ENCODE data around the gene FBXL7. TPM values are rescaled to one million over a fixed set of nuclear protein-coding genes. Genes with fewer than 3 reads are reported as not detected.

The FBXL7 gene
- total RNA-seq, 2 experiments from 2014 or later = not detected

DNA sequence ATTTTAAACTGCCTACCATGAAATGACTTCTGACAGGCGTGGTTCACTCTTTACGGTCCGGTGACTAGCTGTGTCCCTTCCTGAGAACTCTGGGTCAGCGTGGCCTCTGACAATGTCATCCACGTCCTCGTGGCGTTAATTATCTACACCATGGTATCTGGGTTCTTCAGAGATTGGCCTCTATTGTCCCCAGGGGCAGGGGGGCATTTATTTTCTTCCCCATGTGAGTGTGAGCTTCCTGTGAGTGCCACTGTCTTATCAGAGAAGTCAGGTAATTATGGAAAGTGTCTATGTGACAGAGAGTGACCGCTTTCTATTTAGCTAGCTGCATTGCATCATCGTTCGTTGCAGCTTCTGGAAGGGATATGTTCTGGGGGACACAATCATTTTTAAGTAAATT lies 77.2 kb downstream of the FBXL7 start:
- H3K36me3 Mint-ChIP-seq (ENCODE audit: low read depth) = no peaks in the 10 kb centered on the region
- no peak overlapping the region for H3K4me3 Mint-ChIP-seq
- ChIA-PET POLR2A (no interaction called here), CTCF (no interaction called here)
- no peaks in the 10 kb centered on the region for H3K4me1 Mint-ChIP-seq (ENCODE audit: low read depth)
- H3K27ac Mint-ChIP-seq = no peak overlapping the region
- Histone ChIP-seq H3K27ac (ENCODE audit: low read depth in 1 of 2, low read length in 2 of 2) (no peak overlapping the region), H3K4me1 (ENCODE audit: insufficient read depth, low read length) (no peaks in the 10 kb centered on the region), H3K36me3 (ENCODE audit: insufficient read depth, low read length) (no peaks in the 10 kb centered on the region), H3K9me3 (ENCODE audit: control insufficient read depth in 1 of 2, insufficient read depth in 1 of 2, low read length in 2 of 2) (peaks cover 0 to 7% of the 10 kb centered on the region in 2 experiments), H3K27me3 (ENCODE audit: control insufficient read depth in 1 of 2, insufficient read depth in 2 of 2, low read length in 2 of 2) (no peaks in the 10 kb centered on the region), H3K4me3 (ENCODE audit: low read length) (no peak overlapping the region)
- DNase-seq = no peak
- intact Hi-C loops (cut with DNase I, micrococcal nuclease) = no loop called here
- TF ChIP-seq, protein P1, sequence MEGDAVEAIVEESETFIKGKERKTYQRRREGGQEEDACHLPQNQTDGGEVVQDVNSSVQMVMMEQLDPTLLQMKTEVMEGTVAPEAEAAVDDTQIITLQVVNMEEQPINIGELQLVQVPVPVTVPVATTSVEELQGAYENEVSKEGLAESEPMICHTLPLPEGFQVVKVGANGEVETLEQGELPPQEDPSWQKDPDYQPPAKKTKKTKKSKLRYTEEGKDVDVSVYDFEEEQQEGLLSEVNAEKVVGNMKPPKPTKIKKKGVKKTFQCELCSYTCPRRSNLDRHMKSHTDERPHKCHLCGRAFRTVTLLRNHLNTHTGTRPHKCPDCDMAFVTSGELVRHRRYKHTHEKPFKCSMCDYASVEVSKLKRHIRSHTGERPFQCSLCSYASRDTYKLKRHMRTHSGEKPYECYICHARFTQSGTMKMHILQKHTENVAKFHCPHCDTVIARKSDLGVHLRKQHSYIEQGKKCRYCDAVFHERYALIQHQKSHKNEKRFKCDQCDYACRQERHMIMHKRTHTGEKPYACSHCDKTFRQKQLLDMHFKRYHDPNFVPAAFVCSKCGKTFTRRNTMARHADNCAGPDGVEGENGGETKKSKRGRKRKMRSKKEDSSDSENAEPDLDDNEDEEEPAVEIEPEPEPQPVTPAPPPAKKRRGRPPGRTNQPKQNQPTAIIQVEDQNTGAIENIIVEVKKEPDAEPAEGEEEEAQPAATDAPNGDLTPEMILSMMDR (IDR thresholded peaks at IDR 0.05) = no peak
- peaks cover 3% of the 10 kb centered on the region for H3K9me3 Mint-ChIP-seq
- ATAC-seq (ENCODE audit: poor library complexity) = no peak
- H3K27me3 Mint-ChIP-seq = no peaks in the 10 kb centered on the region

DNA sequence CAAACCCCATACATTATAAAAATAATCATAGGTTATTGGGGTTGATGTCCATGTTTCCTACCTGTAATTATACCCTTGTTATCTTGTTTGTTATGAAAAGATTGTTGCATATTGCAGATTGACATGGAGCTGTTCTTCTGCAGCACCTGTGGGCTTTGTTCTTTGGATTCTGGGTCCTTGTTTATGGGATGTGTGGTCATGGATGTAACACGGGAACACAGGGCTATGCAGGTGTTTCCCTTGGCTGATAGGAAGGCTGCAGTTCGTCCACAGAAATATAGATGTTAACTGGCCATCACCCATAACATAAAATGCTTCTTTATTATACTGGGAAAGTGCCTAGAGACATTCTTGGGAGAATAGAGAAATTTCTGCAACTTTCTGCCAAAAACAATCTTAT lies 77.9 kb downstream of the FBXL7 start:
- Histone ChIP-seq H3K27ac (ENCODE audit: low read depth in 1 of 2, low read length in 2 of 2) (no peak overlapping the region), H3K36me3 (ENCODE audit: insufficient read depth, low read length) (no peaks in the 10 kb centered on the region), H3K9me3 (ENCODE audit: control insufficient read depth in 1 of 2, insufficient read depth in 1 of 2, low read length in 2 of 2) (peaks cover 0 to 7% of the 10 kb centered on the region in 2 experiments), H3K4me1 (ENCODE audit: insufficient read depth, low read length) (no peaks in the 10 kb centered on the region), H3K4me3 (ENCODE audit: low read length) (no peak overlapping the region), H3K27me3 (ENCODE audit: control insufficient read depth in 1 of 2, insufficient read depth in 2 of 2, low read length in 2 of 2) (no peaks in the 10 kb centered on the region)
- H3K27me3 Mint-ChIP-seq = no peaks in the 10 kb centered on the region
- CTCF ChIA-PET = no interaction called here
- peaks cover 4% of the 10 kb centered on the region for H3K9me3 Mint-ChIP-seq
- intact Hi-C loops (cut with DNase I, micrococcal nuclease) = no loop called here
- H3K36me3 Mint-ChIP-seq (ENCODE audit: low read depth) = no peaks in the 10 kb centered on the region
- H3K4me1 Mint-ChIP-seq (ENCODE audit: low read depth) = no peaks in the 10 kb centered on the region
- no peak for ATAC-seq (ENCODE audit: poor library complexity)
- H3K4me3 Mint-ChIP-seq = no peak overlapping the region
- POLR2A ChIA-PET = no interaction called here
- DNase-seq = no peak
- TF ChIP-seq, protein P1 (IDR thresholded peaks at IDR 0.05) = no peak
- no peak overlapping the region for H3K27ac Mint-ChIP-seq

DNA sequence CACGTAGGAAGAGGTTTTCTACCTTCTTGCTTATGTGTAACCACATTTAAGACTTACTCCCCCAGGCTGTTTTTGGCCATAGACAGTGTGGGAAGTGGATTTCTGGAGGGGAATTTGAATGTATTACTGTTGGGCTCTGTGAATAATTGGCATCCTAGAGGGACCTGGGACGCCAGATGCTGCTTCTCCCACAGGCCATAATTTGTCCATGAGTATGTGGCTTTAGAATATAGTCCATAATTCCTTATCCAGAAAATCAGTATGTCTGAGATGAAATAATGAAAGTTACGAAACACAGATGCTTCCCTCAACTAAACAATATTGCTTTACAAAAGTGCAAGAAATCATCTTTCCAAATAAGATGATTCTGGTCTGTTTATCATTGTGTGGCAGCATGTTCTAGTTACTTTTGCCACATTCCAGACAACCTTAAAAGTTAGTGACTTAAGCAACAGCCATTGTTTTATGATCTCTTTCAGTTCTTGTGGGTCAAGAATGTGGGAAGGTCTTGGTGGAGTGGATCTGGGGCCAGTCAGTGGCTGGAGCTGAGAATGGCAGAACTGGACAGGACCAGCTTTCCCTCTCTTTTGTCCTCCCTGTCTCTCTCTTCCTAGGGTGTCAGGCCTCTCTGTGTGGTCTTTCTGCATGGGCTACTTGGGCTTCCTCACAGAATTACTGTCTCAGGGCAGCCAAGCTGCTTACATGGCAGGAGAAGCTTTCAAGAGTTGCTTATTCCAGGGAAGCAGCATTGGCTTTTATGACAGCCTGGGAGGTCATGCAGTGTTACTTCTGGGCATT lies 79.4 kb downstream of the FBXL7 start:
- POLR2A ChIA-PET = no interaction called here
- Mint-ChIP-seq H3K4me1 (ENCODE audit: low read depth) (no peaks in the 10 kb centered on the region), H3K9me3 (peaks cover 3% of the 10 kb centered on the region), H3K27me3 (no peaks in the 10 kb centered on the region), H3K27ac (no peak overlapping the region), H3K36me3 (ENCODE audit: low read depth) (no peaks in the 10 kb centered on the region), H3K4me3 (no peak overlapping the region)
- no peak for ATAC-seq (ENCODE audit: poor library complexity)
- TF ChIP-seq, protein P1 (IDR thresholded peaks at IDR 0.05) = no peak
- Histone ChIP-seq H3K4me3 (ENCODE audit: low read length) (no peak overlapping the region), H3K9me3 (ENCODE audit: control insufficient read depth in 1 of 2, insufficient read depth in 1 of 2, low read length in 2 of 2) (peaks cover 0 to 15% of the 10 kb centered on the region in 2 experiments), H3K36me3 (ENCODE audit: insufficient read depth, low read length) (no peaks in the 10 kb centered on the region), H3K4me1 (ENCODE audit: insufficient read depth, low read length) (no peaks in the 10 kb centered on the region), H3K27me3 (ENCODE audit: control insufficient read depth in 1 of 2, insufficient read depth in 2 of 2, low read length in 2 of 2) (no peaks in the 10 kb centered on the region), H3K27ac (ENCODE audit: low read depth in 1 of 2, low read length in 2 of 2) (no peak overlapping the region)
- no peak for DNase-seq
- CTCF ChIA-PET = no interaction called here
- intact Hi-C loops (cut with DNase I, micrococcal nuclease) = no loop called here
